ENCODE results near the gene DACH1. TPM values are rescaled to one million over a fixed set of nuclear protein-coding genes. Genes with fewer than 3 reads are reported as not detected.
"Not testable (repeated sequence)": the region's sequence is repeated elsewhere in the genome, so short reads cannot be mapped to it uniquely, and the experiment has no call there.

The DACH1 gene
- polyA plus RNA-seq, 1 donor, result 8.1 TPM

DNA sequence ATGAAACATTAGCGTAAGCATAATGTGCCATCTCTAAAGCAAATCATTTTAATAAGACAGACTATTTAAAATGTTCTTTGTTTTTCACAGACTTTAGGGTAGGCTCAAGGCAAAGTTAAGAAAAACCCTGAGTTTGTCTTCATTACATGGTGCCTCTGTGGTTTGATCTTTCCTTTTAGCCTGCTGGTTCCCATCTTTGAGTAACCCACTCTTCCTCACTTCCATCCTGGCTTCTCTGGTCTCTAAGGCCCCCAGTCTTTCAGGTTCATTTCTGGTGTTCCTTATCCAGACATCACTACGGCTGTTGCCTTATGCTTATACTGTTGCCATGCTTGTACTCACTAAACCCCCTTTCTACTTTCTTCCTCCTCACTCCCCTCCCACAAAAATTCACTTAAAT, 38.4 kb downstream of the DACH1 start:
- DNase-seq (ENCODE audit: low read depth), result no peak

DNA sequence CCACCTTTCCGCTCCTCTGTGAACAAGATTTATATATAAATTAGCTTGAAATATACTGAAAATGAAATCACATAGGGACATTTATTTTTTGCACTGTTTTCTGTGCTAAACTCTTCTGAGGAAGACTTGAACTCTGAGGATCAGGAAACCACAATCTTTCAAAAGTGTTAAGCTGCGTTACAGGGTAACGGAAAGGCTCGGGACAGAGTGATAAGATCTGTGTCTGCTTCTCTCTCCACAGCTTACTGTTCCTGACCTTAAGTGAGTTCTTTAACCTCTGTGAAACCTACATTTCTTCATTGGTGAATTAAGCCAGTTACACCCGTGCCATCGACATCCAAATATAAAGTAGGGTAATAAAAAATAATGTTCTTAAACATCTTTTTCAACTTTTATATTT, 38.9 kb downstream of the DACH1 start:
- DNase-seq (ENCODE audit: low read depth), result no peak

DNA sequence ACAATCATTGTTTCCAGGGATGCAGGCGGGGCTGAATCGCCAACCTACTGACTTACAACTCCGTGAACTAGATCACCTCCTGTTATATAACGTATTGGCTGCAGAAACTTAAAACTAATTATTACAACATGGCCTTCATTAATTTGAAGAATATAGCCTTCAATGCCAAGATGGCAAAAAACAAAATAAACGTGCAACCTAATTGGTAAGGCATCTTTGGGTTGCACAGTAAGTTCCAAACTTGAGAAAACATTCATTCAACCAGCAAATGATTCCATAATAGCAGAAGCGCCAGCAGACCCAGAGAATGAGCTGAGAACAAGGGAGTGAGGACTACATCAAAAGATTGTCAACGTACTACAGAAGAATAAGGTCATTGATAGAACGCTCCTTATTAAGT, 39.8 kb downstream of the DACH1 start:
- DNase-seq (ENCODE audit: low read depth), result no peak

DNA sequence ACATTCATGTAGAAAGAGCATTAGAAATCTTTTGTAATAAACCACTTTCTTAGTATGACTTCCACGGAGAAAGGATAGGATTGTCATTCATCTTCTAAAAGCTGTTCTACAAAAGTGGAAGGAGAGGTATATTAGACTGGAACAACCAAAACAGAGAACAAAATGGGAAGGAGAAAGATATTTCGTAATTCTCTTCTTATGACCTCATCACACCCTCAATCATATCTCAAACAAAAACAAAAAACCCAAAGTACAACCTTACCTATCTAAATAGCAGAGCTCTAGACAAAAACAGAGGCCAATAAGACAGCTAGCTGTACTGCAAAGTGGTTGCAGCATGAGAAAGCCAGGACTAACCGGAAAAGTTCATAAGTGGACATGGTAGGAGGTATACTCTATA, 46.3 kb downstream of the DACH1 start:
- DNase-seq (ENCODE audit: low read depth), result no peak

DNA sequence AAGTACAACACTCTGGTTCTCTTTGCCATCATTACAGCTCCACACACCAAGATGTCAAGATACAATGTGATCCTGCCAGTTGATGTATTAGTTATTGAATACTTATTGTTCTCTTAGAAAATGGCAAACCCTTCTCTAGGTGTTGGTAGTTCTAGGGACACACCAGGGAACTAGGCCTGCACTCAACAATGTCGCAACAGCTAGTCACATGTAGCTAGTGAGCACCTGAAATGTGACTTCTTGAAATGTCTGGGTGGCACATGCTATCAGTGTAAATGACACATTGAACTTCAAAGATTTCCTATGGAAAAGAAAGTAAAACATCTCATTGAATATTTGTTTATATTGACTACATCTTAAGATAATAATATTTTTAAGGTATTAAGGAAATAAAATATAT, 49.7 kb downstream of the DACH1 start:
- no peak for DNase-seq (ENCODE audit: low read depth)

DNA sequence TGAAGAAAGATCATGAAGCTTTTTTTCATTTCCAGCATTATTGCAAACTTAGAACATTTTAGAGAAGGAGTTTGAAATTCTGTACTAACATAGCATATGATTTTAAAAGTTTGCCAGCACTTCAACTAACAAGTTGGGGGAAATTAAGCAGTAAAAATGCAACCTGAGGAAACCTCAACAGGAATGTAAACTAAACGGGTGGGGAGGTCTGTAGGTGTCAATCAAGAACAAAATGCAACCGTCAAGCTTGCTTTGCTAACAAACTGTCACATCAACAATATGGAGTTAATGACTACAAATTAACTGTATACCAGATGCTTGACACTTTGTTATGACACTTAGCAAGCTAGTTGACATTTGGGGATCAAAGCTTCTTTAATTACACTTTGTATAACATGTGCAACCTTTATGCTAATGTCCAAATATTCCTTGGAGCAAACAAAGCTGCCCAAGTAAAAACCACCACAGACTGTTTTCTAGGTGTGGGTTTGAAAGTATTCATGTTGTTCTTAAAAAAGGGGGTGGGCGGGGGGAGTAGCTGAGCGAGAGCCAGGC, 52.1 kb downstream of the DACH1 start:
- DNase-seq (ENCODE audit: low read depth), result no peak

DNA sequence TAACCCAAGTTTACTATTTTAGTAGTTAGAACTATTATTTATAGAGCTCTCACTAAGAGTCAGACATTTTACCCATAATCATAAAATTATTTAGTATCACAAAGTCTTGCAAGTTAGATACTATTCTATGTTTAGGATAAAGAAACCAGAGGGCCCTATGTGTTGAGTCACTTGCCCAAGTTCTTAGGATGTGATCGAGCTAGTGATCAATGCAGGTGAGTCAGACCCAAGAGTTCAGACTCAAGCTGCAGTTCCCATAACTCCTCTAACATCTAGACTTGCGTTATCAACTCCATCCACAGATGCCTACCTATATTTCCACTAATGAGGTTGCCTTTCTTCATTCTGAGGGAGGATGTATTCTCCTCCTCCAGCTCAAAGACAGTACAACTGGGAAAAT, 53.8 kb downstream of the DACH1 start:
- no peak for DNase-seq (ENCODE audit: low read depth)

DNA sequence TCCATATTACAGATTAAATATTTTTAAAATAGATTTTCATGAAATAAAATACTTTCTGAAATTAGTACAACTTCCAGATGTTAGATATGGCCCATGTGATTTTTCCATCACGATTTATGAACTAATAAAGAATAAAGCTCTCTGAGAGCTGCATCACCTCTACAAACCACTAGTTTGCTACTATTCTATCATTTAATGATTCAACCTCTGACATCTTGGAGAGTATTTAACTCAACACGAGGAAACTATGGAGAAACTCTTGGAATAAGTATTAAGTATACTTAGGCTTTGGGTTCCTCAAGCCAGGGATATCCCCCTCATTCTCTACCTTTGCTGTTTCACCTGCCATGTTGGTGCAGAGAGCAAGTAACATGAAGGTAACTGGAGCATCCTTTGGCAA, 55.7 kb downstream of the DACH1 start:
- no peak for DNase-seq (ENCODE audit: low read depth)

DNA sequence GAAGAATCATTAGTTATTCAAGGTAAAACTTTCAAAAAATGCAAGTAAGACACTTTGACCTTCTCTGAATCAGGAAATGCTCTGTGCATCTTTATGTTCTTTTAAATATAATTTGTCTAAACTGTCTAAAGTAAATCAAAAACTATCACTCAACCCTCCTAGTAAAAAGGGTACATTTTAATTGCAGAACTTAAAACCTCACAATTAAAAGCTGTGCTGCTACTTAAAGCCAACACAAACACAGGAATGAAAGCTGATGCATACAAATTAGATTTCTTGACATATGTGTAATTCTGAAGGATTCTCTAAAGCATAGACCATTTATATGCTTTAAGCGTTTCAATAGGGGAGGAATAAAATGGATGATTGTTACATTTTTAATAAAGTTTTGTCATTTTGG, 58.3 kb downstream of the DACH1 start:
- no peak for DNase-seq (ENCODE audit: low read depth)

DNA sequence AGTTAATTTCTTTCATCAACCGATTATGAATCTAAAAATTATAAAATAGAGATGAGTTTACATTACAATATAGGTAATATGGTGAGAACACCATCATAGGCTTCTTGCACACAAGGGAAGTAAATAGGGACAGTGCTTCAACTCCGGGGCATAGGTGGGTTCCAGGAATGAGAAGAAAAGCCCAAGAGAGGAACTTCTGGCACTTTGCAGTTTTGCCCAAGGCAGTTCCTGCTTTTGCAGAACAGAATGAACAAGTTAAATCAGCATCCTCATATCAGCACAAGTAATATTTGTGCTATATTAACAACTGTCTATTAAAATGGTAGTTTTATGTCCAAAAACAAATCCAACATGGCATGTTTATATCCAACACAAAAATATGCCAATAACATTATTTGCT, 60.1 kb downstream of the DACH1 start:
- no peak for DNase-seq (ENCODE audit: low read depth)

DNA sequence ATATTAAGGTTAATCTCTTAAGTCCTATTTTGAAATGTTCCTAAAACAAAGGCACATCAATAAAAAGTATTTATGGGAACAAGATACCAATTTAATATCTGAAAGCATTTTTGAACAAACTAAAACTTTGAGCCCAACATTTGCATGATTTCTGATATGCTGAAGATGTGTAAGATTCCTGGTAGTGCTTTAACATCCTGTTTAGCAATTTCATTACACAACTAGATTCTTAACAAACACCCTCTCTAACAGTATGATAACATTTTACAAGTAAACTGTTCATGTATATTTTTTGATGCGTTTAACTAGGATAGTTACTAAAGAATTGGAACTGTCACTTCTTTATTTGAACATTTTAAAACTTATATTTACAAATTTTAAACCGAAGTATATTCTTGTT, 63.9 kb downstream of the DACH1 start:
- DNase-seq (ENCODE audit: low read depth), result no peak

DNA sequence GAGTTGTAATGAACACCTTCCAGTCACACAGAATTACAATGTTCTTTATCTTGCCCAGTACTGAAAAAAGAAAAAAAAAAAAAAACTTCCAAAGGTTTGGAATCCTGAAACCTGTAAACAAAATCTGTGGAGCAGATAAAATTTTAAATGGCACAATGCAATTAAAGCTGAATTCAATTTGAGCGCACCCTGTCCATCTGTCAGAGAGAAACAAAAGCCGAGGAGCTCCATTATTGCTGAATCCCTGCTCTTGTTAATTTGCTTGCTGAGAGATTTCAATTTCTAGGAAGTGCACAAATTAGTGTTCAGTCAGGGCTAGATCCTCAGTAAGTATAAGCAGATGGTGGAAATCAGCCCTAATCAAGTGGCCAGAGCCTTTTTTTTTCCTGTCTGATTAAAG, 65.2 kb downstream of the DACH1 start:
- no peak for DNase-seq (ENCODE audit: low read depth)

DNA sequence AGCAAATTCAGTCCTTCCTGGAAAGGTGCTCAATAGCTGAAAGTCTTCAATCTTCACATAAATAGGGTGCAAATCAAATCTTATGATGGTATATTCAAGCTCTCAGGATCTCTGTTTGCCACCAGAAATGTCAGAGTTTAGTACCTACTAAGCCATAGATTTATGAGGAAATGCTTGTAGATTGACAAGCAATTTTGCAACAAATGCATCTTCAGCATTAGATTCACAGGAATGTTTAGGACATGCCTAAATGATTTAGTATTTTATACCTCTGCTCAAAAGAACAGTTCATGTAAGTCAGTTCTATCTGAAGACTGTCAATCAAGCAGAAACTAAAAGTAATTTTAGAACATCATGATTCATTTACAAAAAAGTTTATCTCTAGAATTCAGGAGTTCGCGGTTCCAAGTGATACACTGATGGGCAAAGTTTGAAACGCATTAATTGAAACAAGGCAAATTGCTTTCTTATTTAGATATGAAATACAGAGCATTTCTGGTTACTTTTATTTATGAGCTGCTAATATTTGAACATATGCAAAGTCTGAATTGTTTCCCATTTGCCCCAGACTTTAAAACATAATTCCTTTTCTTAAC, 65.7 kb downstream of the DACH1 start:
- no peak for DNase-seq (ENCODE audit: low read depth)

DNA sequence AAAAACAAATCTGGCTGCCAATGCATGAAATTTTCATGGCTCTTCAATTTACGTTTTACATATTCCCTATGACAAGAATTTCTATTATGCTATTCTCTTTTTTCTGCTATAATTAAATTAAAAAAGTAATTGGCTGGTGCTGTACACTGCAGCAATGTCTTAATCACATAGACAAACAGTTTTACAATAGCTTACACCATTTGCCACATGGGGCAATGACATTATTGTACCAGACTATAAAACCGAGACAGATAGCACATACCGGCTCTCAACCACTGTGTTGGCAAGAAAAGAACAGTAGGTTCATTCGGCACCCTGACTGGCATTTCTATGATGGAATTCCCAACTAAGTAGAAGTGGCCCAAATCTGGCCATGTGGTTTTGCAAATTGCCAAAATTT, 67.7 kb downstream of the DACH1 start:
- no peak for DNase-seq (ENCODE audit: low read depth)

DNA sequence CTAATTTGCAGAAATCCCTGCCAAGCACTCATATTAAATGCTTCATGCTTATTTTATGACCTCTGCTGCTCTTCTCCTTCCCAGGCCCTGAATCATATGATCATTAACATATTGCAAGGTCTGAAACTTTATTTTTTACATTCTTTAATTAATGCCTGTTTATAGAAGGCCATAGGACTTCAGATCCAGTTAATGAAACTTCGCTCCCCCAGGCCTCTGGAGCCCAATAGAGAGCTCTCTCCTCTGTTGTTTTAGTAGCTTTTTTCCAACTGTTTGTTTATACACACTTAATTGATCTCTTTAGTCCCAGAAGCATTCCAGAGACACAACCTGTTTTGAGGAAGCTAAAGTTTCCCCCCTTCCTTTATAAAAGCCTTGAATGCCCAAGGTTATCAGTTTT, 68.3 kb downstream of the DACH1 start:
- DNase-seq (ENCODE audit: low read depth), result no peak

DNA sequence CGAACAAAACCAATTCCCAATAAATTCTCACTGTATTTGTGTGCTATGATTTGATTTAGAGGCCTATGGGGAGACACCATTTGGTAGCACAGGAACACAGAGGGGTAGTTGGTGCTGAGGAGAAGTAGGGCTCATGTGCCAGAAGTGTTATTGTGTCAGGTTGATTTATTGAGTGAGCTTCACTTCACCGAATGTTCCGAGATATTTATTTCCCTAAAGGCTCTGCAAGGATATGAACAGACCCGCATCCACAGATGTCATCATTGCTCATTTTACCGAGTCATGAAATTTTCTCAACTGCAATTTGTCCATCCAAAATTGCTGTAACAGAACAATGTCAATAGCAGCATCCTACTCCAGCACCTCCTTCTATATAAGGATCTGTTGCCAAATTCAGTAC, 69.5 kb downstream of the DACH1 start:
- DNase-seq (ENCODE audit: low read depth), result no peak

DNA sequence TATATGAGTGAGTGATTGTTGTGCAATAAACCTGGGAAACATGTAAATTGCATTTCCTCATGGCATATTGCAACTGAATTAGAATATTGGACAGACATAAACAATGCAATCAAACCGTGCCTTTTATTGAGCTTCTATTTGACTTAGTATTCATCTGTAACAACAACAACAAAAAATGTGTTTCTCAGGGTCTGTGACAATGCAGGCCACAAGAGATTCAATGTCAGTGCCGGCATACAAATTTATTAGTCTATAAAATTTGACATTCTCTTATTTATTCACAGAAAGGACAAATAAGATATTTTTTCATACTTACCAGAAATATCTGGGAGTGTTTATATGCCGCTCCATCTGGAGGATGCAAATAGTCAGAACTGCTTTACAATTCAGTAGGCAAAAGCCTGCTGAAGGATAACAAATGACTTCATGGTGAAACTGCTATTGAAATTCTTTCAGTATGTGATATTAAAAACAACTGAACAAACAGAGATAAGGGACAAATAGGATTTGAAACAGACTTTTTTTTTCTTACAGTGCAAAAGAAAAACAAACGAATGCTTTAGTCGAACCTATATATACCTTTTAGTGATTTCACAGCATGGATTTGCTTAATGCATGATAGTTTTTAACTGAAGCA, 77.2 kb downstream of the DACH1 start:
- DNase-seq (ENCODE audit: low read depth), result no peak

DNA sequence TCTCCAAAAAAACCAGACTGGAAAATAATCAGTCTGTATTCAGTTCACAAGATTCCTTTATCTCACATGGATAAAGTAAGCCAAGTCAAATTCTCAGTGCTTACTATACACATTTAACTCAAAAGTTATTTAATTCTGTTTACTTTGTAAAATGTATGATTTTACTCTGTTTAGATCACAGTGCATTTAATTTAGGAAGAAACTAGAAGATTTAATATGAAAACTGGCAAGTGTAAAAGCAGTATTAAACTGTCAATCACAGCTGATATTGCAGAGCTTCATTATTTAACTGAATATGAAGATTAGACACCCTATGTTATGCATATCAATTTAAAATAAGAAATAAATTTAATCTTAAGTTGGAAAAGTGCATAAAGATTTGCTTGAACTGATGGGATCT, 78.0 kb downstream of the DACH1 start:
- no peak for DNase-seq (ENCODE audit: low read depth)

DNA sequence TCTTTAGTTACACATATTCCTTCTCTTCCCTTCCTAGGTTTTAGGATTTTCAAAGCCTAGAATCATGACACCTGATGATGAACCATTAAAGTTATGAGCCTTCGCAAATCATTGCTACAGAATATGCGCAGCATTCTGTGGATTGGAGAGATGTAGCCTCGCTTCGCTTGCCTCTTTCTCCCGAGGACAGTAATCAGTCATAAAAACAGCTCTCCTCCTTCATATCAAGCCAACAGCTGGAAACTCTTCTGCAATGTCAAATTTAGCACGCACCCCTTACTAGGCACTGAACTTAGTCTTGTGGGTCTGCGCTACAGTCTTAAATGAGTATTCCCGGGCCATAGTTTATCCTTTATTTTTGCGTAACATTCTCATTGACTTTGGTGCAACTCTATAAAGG, 79.6 kb downstream of the DACH1 start:
- DNase-seq (ENCODE audit: low read depth), result no peak

DNA sequence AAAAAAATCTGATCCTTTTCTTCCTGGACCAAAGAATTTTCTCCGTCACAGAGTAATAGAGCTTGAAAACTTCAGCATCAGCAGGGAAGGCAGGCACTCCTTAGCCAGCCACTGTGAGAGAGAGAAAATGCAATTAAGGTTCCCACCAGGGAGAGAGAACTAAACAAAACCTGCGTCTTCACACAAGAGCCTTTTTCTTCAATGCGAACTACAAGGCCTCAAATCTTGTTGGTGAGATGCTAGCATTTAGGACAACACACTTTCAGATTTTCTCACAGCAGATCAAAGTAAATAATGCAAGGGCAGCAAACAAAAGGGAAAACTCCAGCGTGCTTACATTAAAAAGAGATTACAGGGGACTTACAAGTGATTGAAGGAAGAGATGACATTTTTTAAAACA, 80.1 kb downstream of the DACH1 start:
- DNase-seq (ENCODE audit: low read depth), result no peak

DNA sequence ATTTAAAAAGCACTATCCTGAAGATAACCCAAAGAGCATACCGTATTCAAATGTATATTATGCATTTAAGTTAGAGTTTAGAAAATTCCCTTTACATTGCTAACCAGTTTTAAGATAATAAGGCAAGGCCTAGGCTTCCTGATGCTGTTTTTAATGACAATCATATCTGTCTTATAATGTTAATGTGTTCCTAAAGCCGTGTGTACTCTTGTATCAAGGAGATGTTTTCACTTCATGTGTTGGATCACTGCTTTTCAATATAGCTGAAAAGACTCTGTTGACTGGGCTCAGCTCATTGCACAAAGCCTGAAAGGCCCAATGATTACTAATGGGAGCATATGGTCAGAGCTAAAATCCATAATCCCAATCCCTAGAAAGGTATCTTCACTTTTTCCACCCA, 81.6 kb downstream of the DACH1 start:
- no peak for DNase-seq (ENCODE audit: low read depth)

DNA sequence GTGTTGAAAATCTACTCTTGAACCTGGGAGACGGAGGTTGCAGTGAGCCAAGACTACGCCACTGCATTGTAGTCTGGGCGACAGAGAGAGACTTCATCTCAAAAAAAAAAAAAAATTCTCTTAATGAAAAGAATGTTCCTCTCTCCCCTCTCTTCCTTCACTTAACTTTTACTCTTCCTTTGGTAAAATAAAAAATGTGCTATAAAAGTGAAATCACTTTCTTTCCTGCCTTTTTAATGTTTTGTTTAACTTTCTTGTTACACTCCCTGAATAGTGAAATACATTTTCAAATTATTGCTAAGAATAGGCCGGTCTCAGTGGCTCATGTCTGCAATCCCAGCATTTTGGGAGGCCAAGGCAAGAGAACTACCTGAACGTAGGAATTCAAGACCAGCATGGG, 86.5 kb downstream of the DACH1 start:
- DNase-seq (ENCODE audit: low read depth), result no peak

DNA sequence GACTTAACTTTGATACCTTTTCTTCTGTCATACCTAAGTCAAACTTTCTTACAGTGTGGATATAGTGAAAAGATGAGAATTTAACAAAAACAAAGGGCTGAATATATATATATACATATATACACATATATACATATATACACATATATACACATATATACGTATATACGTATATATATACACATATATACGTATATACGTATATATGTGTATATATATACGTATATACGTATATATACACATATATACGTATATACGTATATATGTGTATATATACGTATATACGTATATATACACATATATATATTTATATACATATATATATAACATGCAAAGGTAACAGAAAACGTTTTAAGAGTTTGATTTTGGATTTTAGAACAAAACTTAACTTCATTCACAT, 88.0 kb downstream of the DACH1 start:
- DNase-seq (ENCODE audit: low read depth), result not testable (repeated sequence)

DNA sequence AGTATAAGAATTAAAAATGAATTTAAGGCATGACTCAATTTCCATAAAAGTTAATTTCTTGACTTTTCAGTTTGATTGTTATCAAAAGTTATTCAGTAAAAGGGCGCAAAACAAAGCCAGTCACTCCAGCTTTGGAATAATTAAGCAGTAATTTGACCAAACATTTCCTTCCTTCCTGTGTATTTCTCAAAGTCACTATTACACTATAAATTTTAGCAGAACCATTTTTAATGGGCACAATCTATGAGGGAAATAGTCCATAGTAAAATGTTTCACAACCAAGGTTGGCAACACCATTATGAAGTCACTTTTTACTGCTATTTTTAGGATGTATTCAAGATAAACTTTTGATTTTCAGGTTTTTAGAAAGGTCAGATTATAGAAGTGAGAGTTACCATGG, 91.0 kb downstream of the DACH1 start:
- DNase-seq (ENCODE audit: low read depth), result no peak

Measured in forelimb muscle (tissue), 1 donor.